GM19193 (cell line): ENCODE measurements around the gene GRPEL1.

Experiments used
- POLR2A ChIP-seq: IDR thresholded peaks from 4 replicates; pipeline ENCODE4 v1.6.1; 2011; ENCODE audit not compliant: insufficient read depth, insufficient read length; ENCODE audit errors: extremely low read depth

GRPEL1 gene

GRCh38 chr4:7073526-7074390 lies 5.9 kb upstream of the GRPEL1 start:
- TF ChIP-seq POLR2A = no peak

- TF ChIP-seq POLR2A = no peak
Observed at GRCh38 chr4:7073059-7073458, 5.2 kb upstream of the GRPEL1 start.

- no peak for TF ChIP-seq POLR2A
Observed at GRCh38 chr4:7070729-7071511, 3.1 kb upstream of the GRPEL1 start.

GRCh38 chr4:7068883-7069282 lies 1.0 kb upstream of the GRPEL1 start:
- TF ChIP-seq POLR2A = no peak

GRCh38 chr4:7068279-7068842 lies 497 bp upstream of the GRPEL1 start:
- TF ChIP-seq POLR2A = peak; percentile 80

GRCh38 chr4:7067126-7067451 lies 775 bp downstream of the GRPEL1 start:
- no peak for TF ChIP-seq POLR2A

GRCh38 chr4:7066493-7066892 lies 1.4 kb downstream of the GRPEL1 start:
- no peak for TF ChIP-seq POLR2A

- no peak for TF ChIP-seq POLR2A
Observed at GRCh38 chr4:7066006-7066405, 1.9 kb downstream of the GRPEL1 start.

- TF ChIP-seq POLR2A = no peak
Observed at GRCh38 chr4:7063362-7063761, 4.5 kb downstream of the GRPEL1 start.

GRCh38 chr4:7062816-7063215 lies 5.0 kb downstream of the GRPEL1 start:
- TF ChIP-seq POLR2A = no peak

- TF ChIP-seq POLR2A = no peak
Observed at GRCh38 chr4:7061815-7062214, 6.0 kb downstream of the GRPEL1 start.

GRCh38 chr4:7060346-7061150 lies 7.3 kb downstream of the GRPEL1 start:
- TF ChIP-seq POLR2A = no peak

- TF ChIP-seq POLR2A = no peak
Observed at GRCh38 chr4:7059662-7060061, 8.2 kb downstream of the GRPEL1 start.

GRCh38 chr4:7058792-7059191 lies 9.1 kb downstream of the GRPEL1 start:
- no peak for TF ChIP-seq POLR2A

- no peak for TF ChIP-seq POLR2A
Observed at GRCh38 chr4:7055990-7056325, 11.9 kb downstream of the GRPEL1 start.
